ENCODE measurements around the gene THAP5.

Gene THAP5

DNA sequence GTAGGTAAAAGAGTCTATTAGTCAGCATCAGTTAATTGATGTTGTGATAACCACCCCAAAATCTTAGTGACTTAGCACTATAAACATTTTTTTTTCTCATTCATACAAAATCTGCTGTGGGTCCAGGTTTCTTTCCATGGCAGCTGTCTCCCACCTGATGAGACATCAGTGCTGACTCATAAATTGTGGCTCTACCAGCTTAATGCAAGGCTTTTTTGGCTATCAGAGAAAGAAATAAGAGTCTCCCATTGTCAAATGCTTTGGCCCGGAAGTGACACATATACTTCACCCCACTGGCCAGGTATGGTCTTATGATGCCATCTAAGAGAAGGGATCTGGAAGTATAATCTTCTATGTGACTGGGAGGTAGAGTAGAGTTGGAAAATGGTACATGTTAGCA lies 14.7 kb upstream of the THAP5 start:
- DNase-seq = no peak
- Histone ChIP-seq H3K36me3 (ENCODE audit: insufficient read depth, low read length) (peaks cover 12% of the 10 kb centered on the region), H3K4me3 (ENCODE audit: low read depth in 1 of 2, low read length in 2 of 2) (no peak overlapping the region), H4K20me1 (ENCODE audit: insufficient read depth, low read length) (no peaks in the 10 kb centered on the region), H3K4me2 (ENCODE audit: insufficient read depth, low read length) (no peak overlapping the region), H3K4me1 (ENCODE audit: insufficient read depth, low read length) (no peaks in the 10 kb centered on the region), H3K79me2 (ENCODE audit: insufficient read depth, low read length) (no peaks in the 10 kb centered on the region), H3K9ac (ENCODE audit: low read depth, low read length) (no peak overlapping the region), H3K27ac (ENCODE audit: low read length) (no peak overlapping the region), H3K27me3 (ENCODE audit: insufficient read depth, low read length, poor library complexity) (no peaks in the 10 kb centered on the region), H3K9me3 (ENCODE audit: insufficient read depth, low read length, severe bottlenecking) (peaks cover 13% of the 10 kb centered on the region), H2AFZ (ENCODE audit: low read depth, low read length) (no peak overlapping the region)
- no peak for ATAC-seq (ENCODE audit: insufficient read depth, low read depth)
- no peak for TF ChIP-seq CTCF (IDR thresholded peaks at IDR 0.05; ENCODE audit: borderline replicate concordance, extremely low read depth, low read length, poor library complexity, severe bottlenecking)
- TF ChIP-seq EZH2 (IDR thresholded peaks at IDR 0.05; ENCODE audit: borderline replicate concordance, low read depth, low read length, severe bottlenecking) = no peak

DNA sequence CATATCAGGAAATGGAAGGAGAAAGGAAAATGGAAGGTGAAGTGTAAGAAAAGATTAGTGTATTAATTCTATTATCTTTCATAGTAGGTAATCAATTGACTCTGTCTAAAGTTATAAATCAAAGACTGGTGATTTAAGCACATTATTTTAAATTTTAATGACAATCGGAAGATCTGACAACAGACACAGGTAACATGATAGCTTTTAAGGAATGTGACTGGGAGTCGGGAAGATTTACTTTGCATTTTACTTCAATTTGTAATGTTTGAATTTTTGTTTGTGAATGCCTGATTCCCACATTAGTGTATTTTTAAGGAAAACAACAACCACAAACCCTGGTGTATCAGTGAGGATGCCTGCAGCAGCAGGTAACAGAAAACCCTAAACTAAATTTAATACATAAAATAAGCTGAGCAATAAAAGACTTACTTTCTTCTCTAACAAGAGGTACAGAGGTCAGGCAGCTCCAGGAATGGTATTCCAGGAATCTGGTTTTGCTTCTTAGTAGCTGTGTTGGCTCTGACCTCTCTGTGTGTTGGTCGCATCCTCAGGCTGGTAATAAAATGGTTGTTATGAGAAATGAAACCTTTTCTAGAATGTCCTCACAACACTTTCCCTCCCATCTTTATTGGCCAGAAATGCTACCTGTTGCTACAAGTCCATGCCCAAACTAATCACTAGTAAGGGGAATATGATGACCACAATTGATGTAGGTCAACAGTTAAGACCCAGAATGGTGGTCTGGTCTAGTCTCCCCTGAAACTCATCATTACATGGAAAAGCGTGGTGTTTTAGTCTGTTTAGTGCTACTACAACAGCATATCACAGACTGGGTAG lies 12.4 kb upstream of the THAP5 start:
- H3K9ac ChIP-seq (ENCODE audit: low read depth, low read length) = no peak overlapping the region

DNA sequence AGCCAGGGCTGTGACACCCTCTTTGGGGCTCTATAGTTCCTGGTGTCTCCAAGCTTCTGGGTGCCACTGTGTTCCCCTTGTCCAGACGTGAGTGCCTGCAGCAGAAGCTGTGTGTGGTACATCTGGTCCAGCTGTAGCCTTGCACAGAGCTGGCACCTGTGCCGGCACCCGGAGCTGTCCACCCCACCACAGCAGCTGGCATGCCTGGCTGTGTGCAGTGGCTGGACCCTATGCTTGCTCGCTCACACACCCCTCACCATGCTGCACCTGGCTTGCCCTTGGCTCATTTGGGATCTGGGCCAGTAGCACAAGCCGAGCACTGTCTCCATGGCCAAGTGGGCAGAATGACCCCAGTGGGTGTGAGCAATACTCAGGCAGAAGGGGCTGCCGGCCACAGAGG lies 10.8 kb upstream of the THAP5 start:
- no peak for TF ChIP-seq CTCF (IDR thresholded peaks at IDR 0.05; ENCODE audit: borderline replicate concordance, extremely low read depth, low read length, poor library complexity, severe bottlenecking)
- no peak overlapping the region for H3K4me2 ChIP-seq (ENCODE audit: insufficient read depth, low read length)
- ATAC-seq (ENCODE audit: insufficient read depth, low read depth) (no peak), DNase-seq (no peak)
- H3K4me3 ChIP-seq (ENCODE audit: low read depth in 1 of 2, low read length in 2 of 2) = no peak overlapping the region
- H3K36me3 ChIP-seq (ENCODE audit: insufficient read depth, low read length) = peaks cover 21% of the 10 kb centered on the region
- H3K4me1 ChIP-seq (ENCODE audit: insufficient read depth, low read length) = no peaks in the 10 kb centered on the region
- no peak overlapping the region for H3K27ac ChIP-seq (ENCODE audit: low read length)
- H4K20me1 ChIP-seq (ENCODE audit: insufficient read depth, low read length) = no peaks in the 10 kb centered on the region
- no peaks in the 10 kb centered on the region for H3K27me3 ChIP-seq (ENCODE audit: insufficient read depth, low read length, poor library complexity)
- no peaks in the 10 kb centered on the region for H3K79me2 ChIP-seq (ENCODE audit: insufficient read depth, low read length)
- H3K9me3 ChIP-seq (ENCODE audit: insufficient read depth, low read length, severe bottlenecking) = peaks cover 22% of the 10 kb centered on the region
- H3K9ac ChIP-seq (ENCODE audit: low read depth, low read length) = no peak overlapping the region
- H2AFZ ChIP-seq (ENCODE audit: low read depth, low read length) = no peak overlapping the region

More for the DNA sequence above, 12.4 kb upstream of the THAP5 start:
- H4K20me1 ChIP-seq (ENCODE audit: insufficient read depth, low read length) = no peaks in the 10 kb centered on the region
- peaks cover 22% of the 10 kb centered on the region for H3K9me3 ChIP-seq (ENCODE audit: insufficient read depth, low read length, severe bottlenecking)
- H3K36me3 ChIP-seq (ENCODE audit: insufficient read depth, low read length) = peaks cover 20% of the 10 kb centered on the region
- H3K27ac ChIP-seq (ENCODE audit: low read length) = no peak overlapping the region
- no peak for ATAC-seq (ENCODE audit: insufficient read depth, low read depth)
- H3K4me1 ChIP-seq (ENCODE audit: insufficient read depth, low read length) = no peaks in the 10 kb centered on the region
- TF ChIP-seq CTCF (IDR thresholded peaks at IDR 0.05; ENCODE audit: borderline replicate concordance, extremely low read depth, low read length, poor library complexity, severe bottlenecking) = no peak
- no peak for TF ChIP-seq EZH2 (IDR thresholded peaks at IDR 0.05; ENCODE audit: borderline replicate concordance, low read depth, low read length, severe bottlenecking)
- no peaks in the 10 kb centered on the region for H3K27me3 ChIP-seq (ENCODE audit: insufficient read depth, low read length, poor library complexity)
- DNase-seq = no peak
- H3K79me2 ChIP-seq (ENCODE audit: insufficient read depth, low read length) = no peaks in the 10 kb centered on the region
- no peak overlapping the region for H3K4me2 ChIP-seq (ENCODE audit: insufficient read depth, low read length)
- H2AFZ ChIP-seq (ENCODE audit: low read depth, low read length) = no peak overlapping the region
- no peak overlapping the region for H3K4me3 ChIP-seq (ENCODE audit: low read depth in 1 of 2, low read length in 2 of 2)

Data from DND-41 (cell line).